HG02973 (cell line): ENCODE measurements around the gene PLXNA4.

Experiments
- ATAC-seq: cut with Tn5 transposase; IDR thresholded peaks from one replicate; pipeline ENCODE4 v1.9.1; 2021; ENCODE audit warnings: moderate library complexity; ENCODE audit not compliant: unreplicated experiment

PLXNA4 gene

GRCh38 chr7:132504852-132505251 lies 71.4 kb downstream of the PLXNA4 start:
- no peak for ATAC-seq

- ATAC-seq: no peak
These were observed 72.2 kb downstream of the PLXNA4 start for GRCh38 chr7:132504071-132504470.

- ATAC-seq: no peak
These were observed 72.9 kb downstream of the PLXNA4 start for GRCh38 chr7:132503415-132503814.

GRCh38 chr7:132501956-132502355 lies 74.3 kb downstream of the PLXNA4 start:
- ATAC-seq: no peak

GRCh38 chr7:132500727-132501440 lies 75.4 kb downstream of the PLXNA4 start:
- ATAC-seq: no peak

GRCh38 chr7:132499487-132499886 lies 76.8 kb downstream of the PLXNA4 start:
- ATAC-seq: no peak

GRCh38 chr7:132499065-132499464 lies 77.2 kb downstream of the PLXNA4 start:
- ATAC-seq: no peak

- no peak for ATAC-seq
These were observed 78.0 kb downstream of the PLXNA4 start for GRCh38 chr7:132498319-132498718.

GRCh38 chr7:132497098-132497497 lies 79.2 kb downstream of the PLXNA4 start:
- ATAC-seq: no peak

- ATAC-seq: no peak
These were observed 80.3 kb downstream of the PLXNA4 start for GRCh38 chr7:132495936-132496335.

- ATAC-seq: no peak
These were observed 81.8 kb downstream of the PLXNA4 start for GRCh38 chr7:132494474-132494873.

- ATAC-seq: no peak
These were observed 83.3 kb downstream of the PLXNA4 start for GRCh38 chr7:132492823-132493445.

- ATAC-seq: no peak
These were observed 84.8 kb downstream of the PLXNA4 start for GRCh38 chr7:132491391-132491945.

- no peak for ATAC-seq
These were observed 85.8 kb downstream of the PLXNA4 start for GRCh38 chr7:132490474-132490873.

- no peak for ATAC-seq
These were observed 86.5 kb downstream of the PLXNA4 start for GRCh38 chr7:132489776-132490237.

GRCh38 chr7:132488634-132489302 lies 87.5 kb downstream of the PLXNA4 start:
- no peak for ATAC-seq

- no peak for ATAC-seq
These were observed 90.0 kb downstream of the PLXNA4 start for GRCh38 chr7:132486274-132486610.

GRCh38 chr7:132485600-132486273 lies 90.5 kb downstream of the PLXNA4 start:
- ATAC-seq: no peak

GRCh38 chr7:132485136-132485535 lies 91.1 kb downstream of the PLXNA4 start:
- ATAC-seq: no peak

GRCh38 chr7:132482866-132483265 lies 93.4 kb downstream of the PLXNA4 start:
- ATAC-seq: no peak

- no peak for ATAC-seq
These were observed 95.7 kb downstream of the PLXNA4 start for GRCh38 chr7:132480534-132480933.
